ENCODE results near the gene INO80C.
"Not testable (repeated sequence)": the region's sequence is repeated elsewhere in the genome, so short reads cannot be mapped to it uniquely, and the experiment has no call there.

INO80C gene

DNA sequence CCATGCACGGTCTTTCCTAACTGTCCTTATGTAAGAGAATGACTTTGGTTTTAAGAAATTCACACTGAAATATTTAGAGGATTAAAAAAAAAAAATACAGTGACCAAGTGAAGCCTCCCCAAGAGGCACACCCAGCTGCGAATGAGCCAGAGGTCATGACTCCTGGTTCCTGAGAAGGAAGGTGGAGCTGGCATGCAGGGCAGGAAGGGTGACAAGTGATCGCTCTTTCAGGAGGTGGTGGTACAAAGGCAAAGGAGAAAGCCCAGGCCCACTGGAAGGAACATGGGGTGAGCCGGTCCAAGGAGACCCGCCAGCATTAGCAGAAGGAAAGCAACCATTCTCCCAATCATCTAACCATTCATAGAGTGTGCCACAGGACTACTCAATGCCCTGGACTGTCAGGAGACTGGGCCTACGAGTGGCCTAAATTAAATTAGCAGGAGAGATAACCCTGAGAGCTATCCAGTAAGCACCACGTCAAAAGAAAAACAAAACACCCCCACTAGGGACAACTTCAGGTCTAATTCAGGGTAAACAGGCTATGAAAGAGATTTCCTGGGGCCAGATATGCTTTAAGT, 7.8 kb downstream of the INO80C start:
- DNase-seq (ENCODE audit: low read depth in 1 of 2, low spot score in 1 of 2) = no peak

DNA sequence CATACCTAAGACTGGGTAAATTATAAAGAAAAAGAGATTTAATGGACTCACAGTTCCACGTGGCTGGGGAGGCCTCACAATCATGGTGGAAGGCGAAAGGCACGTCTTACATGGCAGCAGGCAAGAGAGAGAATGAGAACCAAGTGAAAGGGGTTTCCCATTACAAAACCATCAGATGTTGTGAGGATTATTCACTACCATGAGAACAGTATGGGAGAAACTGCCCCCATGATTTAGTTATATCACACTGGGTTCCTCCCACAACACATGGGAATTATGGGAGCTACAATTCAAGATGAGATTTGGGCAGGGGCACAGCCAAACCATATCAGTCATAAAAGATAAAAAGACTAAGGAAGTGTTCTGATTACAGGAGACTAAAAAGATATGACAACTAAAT, 8.5 kb downstream of the INO80C start:
- DNase-seq (ENCODE audit: low read depth in 1 of 2, low spot score in 1 of 2) = not testable (repeated sequence)

DNA sequence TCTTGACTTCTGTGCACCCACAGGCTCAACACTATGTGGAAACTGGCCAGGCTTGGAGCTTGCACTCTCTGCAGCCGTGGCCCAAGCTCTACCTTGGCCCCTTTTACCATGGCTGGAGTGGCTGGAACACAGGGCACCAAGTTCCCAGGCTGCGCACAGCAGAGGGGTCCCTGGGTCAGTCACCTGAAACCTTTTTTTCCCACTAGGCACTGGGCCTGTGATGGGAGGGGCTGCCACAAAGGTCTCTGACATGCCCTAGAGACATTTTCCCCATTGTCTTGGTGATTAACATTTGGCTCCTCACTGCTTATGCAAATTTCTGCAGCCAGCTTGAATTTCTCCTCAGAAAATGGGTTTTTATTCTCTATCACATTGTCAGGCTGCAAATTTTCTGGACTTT, 9.4 kb downstream of the INO80C start:
- DNase-seq (ENCODE audit: low read depth in 1 of 2, low spot score in 1 of 2) = not testable (repeated sequence)

DNA sequence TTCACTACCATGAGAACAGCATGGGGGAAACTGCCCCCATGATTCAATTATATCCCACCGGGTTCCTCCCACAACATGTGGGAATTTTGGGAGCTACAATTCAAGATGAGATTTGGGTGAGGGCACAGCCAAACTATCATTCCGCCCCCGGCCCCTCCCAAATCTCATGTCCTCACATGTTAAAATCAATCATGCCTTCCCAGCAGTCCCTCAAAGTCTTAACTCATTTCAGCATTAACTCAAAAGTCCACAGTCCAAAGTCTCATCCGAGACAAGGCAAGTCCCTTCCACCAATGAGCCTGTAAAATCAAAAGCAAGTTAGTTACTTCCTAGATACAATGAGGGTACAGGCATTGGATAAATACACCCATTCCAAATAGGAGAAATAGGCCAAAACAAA, 10.2 kb downstream of the INO80C start:
- not testable (repeated sequence) for DNase-seq (ENCODE audit: low read depth in 1 of 2, low spot score in 1 of 2)

GRCh38 chr18:35485852-35486251, 11.9 kb downstream of the INO80C start:
- DNase-seq (ENCODE audit: low read depth in 1 of 2, low spot score in 1 of 2) = no peak

GRCh38 chr18:35484034-35484433, 13.7 kb downstream of the INO80C start:
- no peak for DNase-seq (ENCODE audit: low read depth in 1 of 2, low spot score in 1 of 2)

GRCh38 chr18:35481960-35482366, 15.8 kb downstream of the INO80C start:
- no peak for DNase-seq (ENCODE audit: low read depth in 1 of 2, low spot score in 1 of 2)

DNA sequence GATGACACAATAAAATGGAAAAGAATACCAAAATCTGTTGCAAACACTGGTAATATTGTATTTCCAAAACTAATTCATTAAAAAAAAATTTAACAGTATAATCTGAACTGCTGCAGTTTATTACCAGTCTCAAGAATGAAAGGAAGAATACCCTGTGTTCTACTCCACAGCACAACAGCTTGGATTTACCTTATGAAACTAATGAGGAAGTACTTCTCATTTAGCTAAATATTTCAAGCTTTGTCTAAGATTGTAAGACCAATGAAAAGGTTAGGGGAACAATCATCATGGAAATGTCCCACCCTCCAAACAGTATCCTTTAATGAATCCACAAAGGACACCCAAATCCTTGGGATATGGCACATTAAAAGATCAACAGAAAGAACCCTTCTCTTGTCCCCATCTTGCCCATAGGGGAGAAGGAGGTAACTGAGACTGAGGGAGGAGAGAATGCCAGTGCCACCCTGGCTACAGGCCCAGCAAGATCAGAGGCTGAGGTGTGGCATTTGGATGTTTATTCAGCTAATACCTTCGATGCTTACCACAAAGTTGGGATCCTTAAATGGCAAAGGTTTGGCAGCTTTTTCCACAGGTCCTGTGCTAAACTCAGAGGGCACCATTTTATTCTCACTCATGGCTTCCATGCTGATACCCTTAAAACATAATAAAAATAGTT, 17.7 kb downstream of the INO80C start:
- DNase-seq (ENCODE audit: low read depth in 1 of 2, low spot score in 1 of 2) = no peak

- no peak for DNase-seq (ENCODE audit: low read depth in 1 of 2, low spot score in 1 of 2)
Measured at GRCh38 chr18:35478520-35479435, 19.0 kb downstream of the INO80C start.

GRCh38 chr18:35477974-35478373, 19.8 kb downstream of the INO80C start:
- DNase-seq (ENCODE audit: low read depth in 1 of 2, low spot score in 1 of 2) = no peak

GRCh38 chr18:35477497-35477896, 20.3 kb downstream of the INO80C start:
- no peak for DNase-seq (ENCODE audit: low read depth in 1 of 2, low spot score in 1 of 2)

DNA sequence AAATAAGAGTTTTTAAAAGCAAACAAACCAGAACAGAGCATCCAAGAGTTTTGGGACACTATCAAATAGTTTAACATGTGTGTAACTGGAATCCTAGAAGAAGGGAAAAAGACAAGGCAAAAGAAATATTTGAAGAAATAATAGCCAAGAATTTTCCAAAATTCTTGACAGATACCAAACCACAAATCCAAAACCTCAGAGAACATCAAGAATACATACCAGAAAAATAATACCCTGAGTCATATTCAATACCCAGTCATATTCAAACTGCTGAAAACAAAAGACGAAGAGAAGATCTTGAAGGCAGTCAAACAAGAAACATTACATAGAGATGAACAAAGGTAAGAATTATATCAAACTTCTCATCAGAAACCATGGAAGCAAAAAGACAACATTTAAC, 22.9 kb downstream of the INO80C start:
- DNase-seq (ENCODE audit: low read depth in 1 of 2, low spot score in 1 of 2) = no peak

GRCh38 chr18:35473562-35473961, 24.2 kb downstream of the INO80C start:
- no peak for DNase-seq (ENCODE audit: low read depth in 1 of 2, low spot score in 1 of 2)

DNA sequence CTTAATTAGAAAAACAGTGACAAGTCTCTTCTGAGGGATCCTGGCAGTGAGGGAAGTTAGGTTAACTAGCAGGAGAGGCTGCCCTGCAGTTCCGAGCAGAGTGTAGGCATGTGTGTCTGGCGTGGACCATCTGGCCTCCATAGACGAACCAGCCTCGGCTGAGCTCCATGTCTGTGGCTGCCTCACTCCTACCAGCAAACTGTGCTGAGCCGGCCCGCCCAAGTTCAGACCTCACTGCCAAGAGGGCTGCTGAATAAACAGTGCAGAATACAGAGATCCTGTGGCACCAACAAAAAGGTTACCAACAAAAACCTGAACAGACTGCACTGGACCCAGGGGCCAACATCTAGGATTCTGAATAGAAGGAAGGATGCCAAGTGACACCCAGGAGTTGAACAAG, 27.3 kb downstream of the INO80C start:
- DNase-seq (ENCODE audit: low read depth in 1 of 2, low spot score in 1 of 2) = no peak

DNA sequence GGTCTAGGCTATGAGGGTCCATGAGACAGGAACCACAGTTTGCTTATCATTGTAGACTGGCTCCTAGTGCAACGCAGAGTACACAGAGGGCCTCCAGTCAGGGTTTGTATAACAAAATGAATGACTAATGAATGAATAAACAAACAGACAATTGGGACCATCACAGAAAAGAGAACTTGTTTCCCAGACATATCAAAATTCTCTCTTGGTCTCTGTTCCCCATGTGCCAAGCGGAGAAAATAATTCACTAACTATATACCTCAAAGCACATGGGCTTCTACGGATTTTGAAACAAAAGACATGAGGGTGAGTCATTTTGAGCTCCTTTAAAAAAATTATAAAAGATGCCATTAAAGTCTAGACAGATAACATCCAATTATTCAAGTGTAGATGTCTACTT, 28.0 kb downstream of the INO80C start:
- DNase-seq (ENCODE audit: low read depth in 1 of 2, low spot score in 1 of 2) = no peak

DNA sequence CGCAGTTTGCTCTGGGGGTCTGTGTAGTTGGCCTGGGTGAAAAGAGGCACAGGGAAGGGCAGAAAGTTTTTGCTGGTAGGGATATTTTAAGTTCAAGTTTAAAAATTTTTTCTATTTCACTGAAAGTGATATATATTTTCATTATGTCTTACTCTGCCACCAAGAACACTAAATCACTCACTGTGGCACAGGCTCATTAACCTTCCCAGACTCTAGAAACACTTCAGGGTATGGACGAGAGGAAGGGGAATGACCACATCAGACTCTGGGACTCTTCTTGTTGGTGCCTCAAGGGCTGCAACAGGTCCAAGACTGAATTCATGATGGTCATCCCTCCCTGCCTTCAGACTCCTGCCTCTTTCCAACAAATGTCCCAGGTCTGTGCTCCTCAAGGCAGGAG, 29.0 kb downstream of the INO80C start:
- no peak for DNase-seq (ENCODE audit: low read depth in 1 of 2, low spot score in 1 of 2)

GRCh38 chr18:35467624-35468016, 30.1 kb downstream of the INO80C start:
- no peak for DNase-seq (ENCODE audit: low read depth in 1 of 2, low spot score in 1 of 2)

- no peak for DNase-seq (ENCODE audit: low read depth in 1 of 2, low spot score in 1 of 2)
Measured at GRCh38 chr18:35466815-35467623, 30.7 kb downstream of the INO80C start.

DNA sequence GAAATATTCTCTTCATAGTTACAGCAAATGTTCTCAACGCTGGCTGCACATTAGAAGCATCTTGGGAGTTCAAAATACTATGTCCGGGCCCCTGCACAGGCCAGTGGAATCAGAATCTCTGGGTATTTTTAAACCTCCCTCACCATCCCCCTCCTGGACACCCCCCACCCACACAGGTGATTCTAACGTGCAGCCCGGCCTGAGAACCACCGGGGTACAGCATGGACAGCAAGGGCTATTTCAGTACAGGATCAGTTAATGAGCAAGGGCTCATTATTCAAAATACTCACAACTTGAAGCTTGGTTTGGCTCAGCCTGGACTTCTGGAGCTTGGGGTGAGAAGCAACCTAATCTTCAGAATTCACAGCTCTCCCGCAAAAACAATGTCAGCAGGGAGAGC, 31.4 kb downstream of the INO80C start:
- no peak for DNase-seq (ENCODE audit: low read depth in 1 of 2, low spot score in 1 of 2)

GRCh38 chr18:35465329-35465728, 32.4 kb downstream of the INO80C start:
- no peak for DNase-seq (ENCODE audit: low read depth in 1 of 2, low spot score in 1 of 2)

DNA sequence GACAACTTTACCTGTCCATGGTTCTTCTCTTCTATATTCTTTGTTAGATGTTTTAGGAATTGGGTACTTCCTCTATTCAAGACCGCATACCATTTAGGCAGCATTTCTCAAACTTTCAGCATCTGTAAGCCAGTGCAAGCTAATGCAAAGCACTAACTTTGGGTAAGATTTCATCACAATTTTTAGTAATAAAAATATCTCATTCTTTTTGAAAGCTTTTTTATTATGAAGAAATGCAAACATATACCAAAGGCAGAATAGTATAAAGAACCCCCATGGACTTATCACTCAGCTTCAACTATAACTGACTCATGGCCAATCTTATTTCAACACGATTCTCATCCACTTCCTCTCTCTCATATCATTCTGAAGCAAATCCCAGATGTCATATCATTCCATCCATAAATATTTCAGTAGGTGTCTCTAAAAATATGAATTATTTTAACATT, 32.9 kb downstream of the INO80C start:
- no peak for DNase-seq (ENCODE audit: low read depth in 1 of 2, low spot score in 1 of 2)

Data from activated T-helper 1 cell treated with anti-CD3 and anti-CD28 coated beads, Interleukin-2, amount 50 U/mL, for 16 hours (primary cell).